PFSK-1 (cell line): ENCODE results near the gene SSTR1.

Experiments
- POLR2AphosphoS5 ChIP-seq: IDR thresholded peaks from 2 replicates; pipeline ENCODE4 v1.6.1; 2012; ENCODE audit warnings: low read depth, mild to moderate bottlenecking, control low read depth, low read length, moderate library complexity
- REST ChIP-seq, 2 experiments: IDR thresholded peaks; 2 replicates each; pipeline versions ENCODE4 v1.6.1 to v1.8.0; 2011 to 2012; ENCODE audit warnings: low read depth in 2 of 2, low read length in 2 of 2, control low read depth in 1 of 2, inconsistent platforms in 1 of 2, mild to moderate bottlenecking in 1 of 2, moderate library complexity in 1 of 2; ENCODE audit not compliant: insufficient read depth in 1 of 2
- TAF1 ChIP-seq: IDR thresholded peaks from 2 replicates; pipeline ENCODE4 v1.6.1; 2012; ENCODE audit warnings: low read length, control low read depth, borderline replicate concordance; ENCODE audit not compliant: insufficient read depth

- TF ChIP-seq TAF1 (no peak), POLR2AphosphoS5 (no peak), REST (IDR thresholded peaks at IDR 0.05; ENCODE audit: insufficient read depth in 1 of 2, low read depth in 2 of 2, low read length in 2 of 2) (no peak)
Observed at GRCh38 chr14:38217553-38217952, 9.8 kb downstream of the SSTR1 start.
